Lower leg skin (tissue), 3 donors: Measurements from ENCODE around the gene MARCKS.

Experiments
- POLR2A ChIP-seq, 2 donors: fragments of 450-650 bp; IDR thresholded peaks; one replicate each; pipeline ENCODE4 v1.6.1; 2016 to 2017; ENCODE audit warnings: antibody characterized with exemption in 2 of 2, mild to moderate bottlenecking in 1 of 2, moderate library complexity in 1 of 2
- TF ChIP-seq, protein P1 (sequence below), 3 donors: fragments of 450-650 bp; IDR thresholded peaks; one replicate each; pipeline ENCODE4 v1.5.1; 2016; ENCODE audit warnings: antibody characterized with exemption in 3 of 3, mild to moderate bottlenecking in 3 of 3, moderate library complexity in 2 of 3

DNA sequence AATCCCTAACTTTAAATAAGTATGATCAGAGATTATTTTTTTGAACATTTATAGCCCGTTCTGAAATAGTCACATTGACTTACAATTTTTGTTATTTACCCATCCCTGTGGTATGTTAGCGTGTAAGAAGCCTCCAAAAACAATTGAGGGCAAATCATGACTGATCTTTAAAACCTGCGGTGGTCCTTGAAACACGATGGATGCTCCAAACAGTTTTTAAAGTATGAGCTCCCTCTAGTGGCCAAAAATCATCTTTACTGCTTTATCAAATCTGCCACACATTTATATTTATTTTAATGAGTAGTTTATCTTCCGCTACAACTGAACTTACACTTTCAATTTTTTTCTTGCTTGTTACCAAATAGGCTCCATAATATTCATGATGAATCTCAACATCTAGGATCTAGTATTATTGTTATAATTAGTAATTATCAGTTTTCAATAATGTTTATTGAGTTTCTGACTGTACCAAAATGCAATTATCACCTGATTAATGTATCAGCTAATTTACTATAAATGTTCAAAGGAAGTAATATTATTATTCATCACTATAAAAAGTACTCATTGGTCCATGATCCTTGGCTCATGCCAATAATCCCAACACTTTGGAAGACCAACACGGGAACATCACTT lies 52.2 kb downstream of the MARCKS start:
- TF ChIP-seq, protein P1, sequence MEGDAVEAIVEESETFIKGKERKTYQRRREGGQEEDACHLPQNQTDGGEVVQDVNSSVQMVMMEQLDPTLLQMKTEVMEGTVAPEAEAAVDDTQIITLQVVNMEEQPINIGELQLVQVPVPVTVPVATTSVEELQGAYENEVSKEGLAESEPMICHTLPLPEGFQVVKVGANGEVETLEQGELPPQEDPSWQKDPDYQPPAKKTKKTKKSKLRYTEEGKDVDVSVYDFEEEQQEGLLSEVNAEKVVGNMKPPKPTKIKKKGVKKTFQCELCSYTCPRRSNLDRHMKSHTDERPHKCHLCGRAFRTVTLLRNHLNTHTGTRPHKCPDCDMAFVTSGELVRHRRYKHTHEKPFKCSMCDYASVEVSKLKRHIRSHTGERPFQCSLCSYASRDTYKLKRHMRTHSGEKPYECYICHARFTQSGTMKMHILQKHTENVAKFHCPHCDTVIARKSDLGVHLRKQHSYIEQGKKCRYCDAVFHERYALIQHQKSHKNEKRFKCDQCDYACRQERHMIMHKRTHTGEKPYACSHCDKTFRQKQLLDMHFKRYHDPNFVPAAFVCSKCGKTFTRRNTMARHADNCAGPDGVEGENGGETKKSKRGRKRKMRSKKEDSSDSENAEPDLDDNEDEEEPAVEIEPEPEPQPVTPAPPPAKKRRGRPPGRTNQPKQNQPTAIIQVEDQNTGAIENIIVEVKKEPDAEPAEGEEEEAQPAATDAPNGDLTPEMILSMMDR (IDR thresholded peaks at IDR 0.05), result no peak
- TF ChIP-seq POLR2A (IDR thresholded peaks at IDR 0.05), result no peak
